Ovary (tissue), 9 donors: ENCODE data around the gene TIPARP. TPM values are rescaled to one million over a fixed set of nuclear protein-coding genes. Genes with fewer than 3 reads are reported as not detected.

Source experiments
- DNase-seq, 5 donors: peaks; one replicate each; pipeline ENCODE4 v3.0.0-alpha.2; 2019 to 2020
- H3K27ac ChIP-seq, 2 donors: fragments of 200-600 bp; one replicate each; pipeline versions ENCODE4 v1.5.1 to v1.8.0; 2019 to 2022
- H3K27me3 ChIP-seq: fragments of 200-600 bp; one replicate; pipeline ENCODE4 v1.8.0; 2022
- H3K36me3 ChIP-seq: fragments of 200-600 bp; sonication (generic); one replicate; pipeline ENCODE4 v1.5.1; 2019
- H3K4me1 ChIP-seq: one replicate; pipeline ENCODE4 v1.8.1; 2013; ENCODE audit warnings: mild to moderate bottlenecking, moderate library complexity; ENCODE audit not compliant: insufficient read depth
- H3K4me3 ChIP-seq: fragments of 200-600 bp; sonication (generic); one replicate; pipeline ENCODE4 v1.5.1; 2017
- H3K9me3 ChIP-seq, 2 donors: fragments of 200-600 bp in 1 of 2; sonication (generic) in 1 of 2; one replicate each; pipeline versions ENCODE4 v1.5.1 to v1.8.1; 2013 to 2019; ENCODE audit warnings: mild to moderate bottlenecking in 1 of 2, moderate library complexity in 1 of 2
- EP300 ChIP-seq: sonication (generic); formaldehyde crosslinking; IDR thresholded peaks from one replicate; pipeline ENCODE4 v1.6.1; 2017; ENCODE audit warnings: antibody characterized with exemption
- POLR2A ChIP-seq: fragments of 450-650 bp; IDR thresholded peaks from one replicate; pipeline ENCODE4 v1.6.1; 2017; ENCODE audit warnings: antibody characterized with exemption, mild to moderate bottlenecking, moderate library complexity
- WGBS, 3 donors: extraction: QIAGEN DNeasy Blood & Tissue Kit in 1 of 3; methylation state at CpG; one replicate each; pipeline versions ENCODE4 v1.1.5 to v1.1.7; 2013 to 2017; 5-methylcytosine and 5-hydroxymethylcytosine counted together
- intact Hi-C, 4 donors: fragments of 100-400 bp; cut with DNase I; formaldehyde crosslinking; loops; one replicate each; pipeline versions ENCODE4 v1.11.0 to v1.15.1; 2022 to 2023
- polyA plus RNA-seq, 2 donors: library from polyadenylated mRNA; stranded (reverse); fragments of 200-250 nt in 1 of 2; fragments of 350-450 nt in 1 of 2; fragmentation: Illumina TruSeq in 1 of 2; extraction: RNeasy Lipid Tissue Mini Kit (QIAGEN cat#74804) in 1 of 2; gene quantifications; one replicate each; pipeline ENCODE4 v1.2.3, GENCODE V29; 2013 to 2014
- total RNA-seq, 7 donors: library from RNA; depleted of rRNA in 2 of 7; stranded (reverse); fragments of >200 nt in 2 of 7; fragmentation: NEBNext Ultra II Directional in 3 of 7; extraction: Animal tissue kit (Norgen Biotek cat#: 25700) in 3 of 7; gene quantifications; one replicate each; pipeline versions ENCODE4 v1.1.0 to v1.2.4, GENCODE V29; 2016 to 2023
- TF ChIP-seq, protein P1 (sequence below), 3 donors: fragments of 450-650 bp in 2 of 3; fragments of 200-600 bp in 1 of 3; IDR thresholded peaks; one replicate each; pipeline versions ENCODE4 v1.5.1 to v1.8.0; 2016 to 2022; ENCODE audit warnings: antibody characterized with exemption in 3 of 3, mild to moderate bottlenecking in 1 of 3
- donor health status: DM: no; HTN: no; CAD: no; lungs with moderate emphysema.
- donor health status: DM: no; HTN: no; CAD: no.
- donor health status: Bipolar disorder and iron deficiency.
- donor health status: DM: yes; HTN: yes; CAD: no.
- donor health status: DM: no; HTN: no; CAD: no.
- donor health status: DM: yes; HTN: yes; CAD: no.

Gene TIPARP
- total and polyA plus RNA-seq, 9 donors: 11.3 to 109 (median 46.1) TPM

DNA sequence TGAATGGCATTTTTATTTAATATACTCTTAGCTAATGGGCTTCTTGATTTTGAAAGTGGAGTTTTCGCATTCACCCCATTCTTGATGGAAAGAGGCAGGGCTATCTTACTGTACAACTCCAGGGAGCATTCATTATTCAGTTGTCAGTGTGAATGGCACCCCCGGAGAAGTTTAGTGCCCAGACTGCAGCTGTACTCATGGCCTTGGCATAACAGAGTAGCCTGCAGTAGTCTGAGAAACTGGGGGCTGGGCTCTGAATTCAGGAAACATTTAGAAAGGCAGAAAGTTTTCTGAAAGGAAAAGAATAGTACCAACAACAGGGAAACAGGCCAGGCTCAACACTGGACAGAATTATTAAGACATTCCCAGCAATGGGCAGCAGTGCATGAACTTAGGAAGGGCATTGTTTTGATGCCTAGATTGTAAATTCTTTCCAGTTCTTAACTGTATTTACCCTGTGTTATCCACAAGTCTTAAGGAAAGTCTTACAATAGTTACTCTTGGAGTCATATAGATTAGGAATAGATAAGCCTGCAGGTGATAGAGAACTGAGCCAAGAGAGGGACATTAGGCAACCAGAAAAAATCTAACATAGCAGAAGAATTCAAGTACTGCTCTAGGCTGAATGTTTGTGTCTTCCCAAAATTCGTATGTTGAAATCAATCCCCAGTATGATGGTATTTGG is 44.4 kb downstream of the TIPARP start:
- no peaks in the 10 kb centered on the region for H3K4me1 ChIP-seq
- intact Hi-C loops: no loop called here
- H3K36me3 ChIP-seq: no peaks in the 10 kb centered on the region
- H3K4me3 ChIP-seq: no peak overlapping the region
- WGBS, 3 donors: 69 to 75% (median 69%) methylated on average over 3 of the region's 3 CpGs
- no peak overlapping the region for H3K27ac ChIP-seq
- no peaks in the 10 kb centered on the region for H3K27me3 ChIP-seq
- no peaks in the 10 kb centered on the region for H3K9me3 ChIP-seq
- TF ChIP-seq, protein P1, sequence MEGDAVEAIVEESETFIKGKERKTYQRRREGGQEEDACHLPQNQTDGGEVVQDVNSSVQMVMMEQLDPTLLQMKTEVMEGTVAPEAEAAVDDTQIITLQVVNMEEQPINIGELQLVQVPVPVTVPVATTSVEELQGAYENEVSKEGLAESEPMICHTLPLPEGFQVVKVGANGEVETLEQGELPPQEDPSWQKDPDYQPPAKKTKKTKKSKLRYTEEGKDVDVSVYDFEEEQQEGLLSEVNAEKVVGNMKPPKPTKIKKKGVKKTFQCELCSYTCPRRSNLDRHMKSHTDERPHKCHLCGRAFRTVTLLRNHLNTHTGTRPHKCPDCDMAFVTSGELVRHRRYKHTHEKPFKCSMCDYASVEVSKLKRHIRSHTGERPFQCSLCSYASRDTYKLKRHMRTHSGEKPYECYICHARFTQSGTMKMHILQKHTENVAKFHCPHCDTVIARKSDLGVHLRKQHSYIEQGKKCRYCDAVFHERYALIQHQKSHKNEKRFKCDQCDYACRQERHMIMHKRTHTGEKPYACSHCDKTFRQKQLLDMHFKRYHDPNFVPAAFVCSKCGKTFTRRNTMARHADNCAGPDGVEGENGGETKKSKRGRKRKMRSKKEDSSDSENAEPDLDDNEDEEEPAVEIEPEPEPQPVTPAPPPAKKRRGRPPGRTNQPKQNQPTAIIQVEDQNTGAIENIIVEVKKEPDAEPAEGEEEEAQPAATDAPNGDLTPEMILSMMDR (IDR thresholded peaks at IDR 0.05): no peak
- TF ChIP-seq EP300: no peak
- TF ChIP-seq POLR2A: no peak
- no peak for DNase-seq

DNA sequence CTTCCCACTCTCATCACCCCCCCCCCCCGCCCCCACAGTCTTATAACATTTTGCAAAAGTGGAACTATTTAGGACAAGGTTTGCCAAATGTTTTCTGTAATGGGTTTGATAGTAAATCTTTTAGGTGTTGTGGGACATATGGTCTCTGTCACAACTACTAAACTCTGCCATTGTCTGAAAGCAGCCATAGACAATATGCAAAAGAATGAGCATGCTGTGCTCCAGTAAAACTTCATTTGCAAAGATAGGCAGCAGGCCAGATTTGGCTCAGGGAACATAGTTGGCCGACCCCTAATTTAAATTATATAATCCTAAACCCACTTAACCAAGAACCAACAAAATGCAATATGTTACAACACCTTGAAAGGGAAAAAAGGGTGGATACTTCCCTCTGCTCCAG is 46.4 kb downstream of the TIPARP start:
- 55 to 66% (median 63%) methylated on average over 2 of the region's 2 CpGs for WGBS, 3 donors
- DNase-seq: no peak
- TF ChIP-seq POLR2A (no peak), EP300 (no peak)
- TF ChIP-seq, protein P1 (IDR thresholded peaks at IDR 0.05): no peak
- H3K9me3 ChIP-seq: no peaks in the 10 kb centered on the region
- no peak overlapping the region for H3K27ac ChIP-seq
- H3K4me1 ChIP-seq: no peaks in the 10 kb centered on the region
- H3K4me3 ChIP-seq: no peak overlapping the region
- no peaks in the 10 kb centered on the region for H3K27me3 ChIP-seq
- intact Hi-C loops: no loop called here
- H3K36me3 ChIP-seq: no peaks in the 10 kb centered on the region

DNA sequence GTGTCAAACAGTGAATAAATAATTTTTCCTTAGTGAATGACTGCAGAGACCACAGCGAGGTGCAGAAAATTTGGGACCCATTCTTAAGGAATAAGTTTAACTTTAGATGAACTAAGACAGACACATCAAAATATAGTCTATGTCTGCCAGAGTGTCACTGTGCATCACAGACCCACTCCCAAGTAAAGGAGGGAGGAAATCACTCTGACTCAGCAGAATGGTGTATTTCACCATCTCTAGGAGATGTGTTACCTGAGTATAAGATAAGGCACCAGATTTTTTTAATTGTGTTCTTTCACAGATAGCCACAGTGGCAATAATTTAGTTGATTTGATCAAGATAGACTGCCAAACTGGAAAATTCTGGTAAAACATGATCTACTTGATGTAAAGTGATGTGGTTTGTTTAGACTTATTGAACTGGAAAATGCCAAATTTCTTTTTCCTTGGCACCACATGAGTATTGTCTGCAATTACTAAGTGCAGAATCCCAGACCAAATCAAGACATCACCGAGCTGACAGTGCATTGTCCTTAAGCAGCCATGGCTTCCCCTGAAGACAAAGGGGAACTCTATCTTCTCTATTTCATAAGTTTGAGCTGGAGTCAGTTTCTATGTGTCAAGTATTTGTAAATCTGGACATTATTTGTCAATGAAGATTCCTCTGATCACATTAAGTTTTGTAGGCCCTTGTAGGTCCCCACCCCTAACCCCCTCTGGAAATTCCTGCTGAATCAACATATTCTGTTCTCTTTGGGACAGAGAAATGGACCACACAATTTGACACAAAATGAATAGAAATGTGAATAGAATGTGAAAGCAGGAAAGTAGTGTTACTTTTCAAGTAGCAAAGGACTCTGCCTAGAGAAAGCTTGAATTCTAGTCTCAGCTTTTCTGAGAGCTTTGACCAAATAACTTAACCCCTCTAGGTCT is 47.6 kb downstream of the TIPARP start:
- no peak for DNase-seq
- Histone ChIP-seq H3K27me3 (no peaks in the 10 kb centered on the region), H3K4me1 (no peaks in the 10 kb centered on the region), H3K4me3 (no peak overlapping the region), H3K9me3 (no peaks in the 10 kb centered on the region), H3K36me3 (no peaks in the 10 kb centered on the region), H3K27ac (no peak overlapping the region)
- intact Hi-C loops: no loop called here
- TF ChIP-seq, protein P1 (IDR thresholded peaks at IDR 0.05): no peak
- TF ChIP-seq EP300 (no peak), POLR2A (no peak)
- 95% methylated on average over 2 of the region's 2 CpGs for WGBS, 3 donors

DNA sequence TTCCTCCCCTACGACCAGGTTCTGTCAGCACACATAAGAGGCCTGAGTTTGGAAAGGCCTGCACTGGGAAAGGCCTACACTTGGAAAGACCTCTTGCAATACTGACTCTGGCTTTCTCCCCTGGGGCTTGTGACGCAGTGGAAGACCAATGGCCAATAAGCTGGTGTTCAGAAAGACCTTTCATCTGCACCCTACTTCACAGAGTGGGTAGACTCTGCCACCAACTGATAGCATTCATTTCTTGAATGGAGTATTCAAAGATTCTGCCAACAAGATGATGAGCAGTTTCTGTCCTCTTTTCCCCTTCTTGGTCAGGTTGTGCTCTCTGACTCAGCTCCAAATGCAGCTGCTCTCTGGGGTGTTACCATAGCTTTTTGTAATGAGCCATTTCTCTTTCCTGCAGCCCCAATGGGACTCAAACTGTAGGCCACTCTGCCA is 48.8 kb downstream of the TIPARP start:
- H3K4me3 ChIP-seq: no peak overlapping the region
- DNase-seq: no peak
- H3K27ac ChIP-seq: no peak overlapping the region
- no peaks in the 10 kb centered on the region for H3K4me1 ChIP-seq
- intact Hi-C loops: no loop called here
- no peaks in the 10 kb centered on the region for H3K9me3 ChIP-seq
- TF ChIP-seq POLR2A (no peak), EP300 (no peak)
- TF ChIP-seq, protein P1 (IDR thresholded peaks at IDR 0.05): no peak
- WGBS, 3 donors: 83 to 89% (median 89%) methylated on average over 2 of the region's 2 CpGs
- H3K36me3 ChIP-seq: no peaks in the 10 kb centered on the region
- no peaks in the 10 kb centered on the region for H3K27me3 ChIP-seq
